HepG2 (cell line): ENCODE data around the gene DDIT4. TPM values are rescaled to one million over a fixed set of nuclear protein-coding genes. Genes with fewer than 3 reads are reported as not detected.

Experiments used
- DPF2 ChIP-seq: sonication (generic); formaldehyde crosslinking; IDR thresholded peaks from 2 replicates; pipeline ENCODE4 v1.4.0; 2020; ENCODE audit warnings: mild to moderate bottlenecking, low read depth, missing genetic modification reagents, borderline replicate concordance
- ELF1 ChIP-seq: sonication (generic); formaldehyde crosslinking; IDR thresholded peaks from 2 replicates; pipeline ENCODE4 v1.4.0; 2020; ENCODE audit warnings: missing genetic modification reagents
- ERF ChIP-seq: IDR thresholded peaks from 2 replicates; pipeline ENCODE4 v1.6.1; 2018; ENCODE audit warnings: missing biosample characterization, missing genetic modification reagents
- FOXK2 ChIP-seq: fragments of 450-650 bp; IDR thresholded peaks from 2 replicates; pipeline ENCODE4 v1.6.1; 2016
- MED13 ChIP-seq: sonication (generic); formaldehyde crosslinking; IDR thresholded peaks from 2 replicates; pipeline ENCODE4 v1.5.0; 2020; ENCODE audit warnings: missing genetic modification reagents
- ONECUT2 ChIP-seq: sonication (generic); formaldehyde crosslinking; IDR thresholded peaks from 2 replicates; pipeline ENCODE4 v1.4.0; 2020; ENCODE audit warnings: missing genetic modification reagents
- SMYD3 ChIP-seq: sonication (generic); formaldehyde crosslinking; IDR thresholded peaks from 2 replicates; pipeline ENCODE4 v1.8.1; 2023; ENCODE audit warnings: mild to moderate bottlenecking, missing genetic modification reagents
- ZC3H13 ChIP-seq: sonication (generic); formaldehyde crosslinking; IDR thresholded peaks from 2 replicates; pipeline ENCODE4 v1.8.1; 2023; ENCODE audit warnings: mild to moderate bottlenecking, missing genetic modification reagents, moderate library complexity
- ZFX ChIP-seq: sonication (generic); formaldehyde crosslinking; IDR thresholded peaks from 2 replicates; pipeline ENCODE4 v1.4.0; 2020; ENCODE audit warnings: mild to moderate bottlenecking, low read depth, missing genetic modification reagents, moderate library complexity
- ZFY ChIP-seq: sonication (generic); formaldehyde crosslinking; IDR thresholded peaks from 2 replicates; pipeline ENCODE4 v1.4.0; 2020; ENCODE audit warnings: missing genetic modification reagents
- ZNF3 ChIP-seq: IDR thresholded peaks from 2 replicates; pipeline ENCODE4 v1.7.0; 2017; ENCODE audit warnings: inconsistent platforms
- ZNF326 ChIP-seq: sonication (generic); formaldehyde crosslinking; IDR thresholded peaks from 2 replicates; pipeline ENCODE4 v1.4.0; 2020; ENCODE audit warnings: missing genetic modification reagents, borderline replicate concordance
- ZNF746 ChIP-seq: sonication (generic); formaldehyde crosslinking; IDR thresholded peaks from 2 replicates; pipeline ENCODE4 v1.8.0; 2022; ENCODE audit warnings: mild to moderate bottlenecking, missing genetic modification reagents
- ZNF788 ChIP-seq: sonication (generic); formaldehyde crosslinking; IDR thresholded peaks from 2 replicates; pipeline ENCODE4 v1.5.0; 2020; ENCODE audit warnings: mild to moderate bottlenecking, missing genetic modification reagents, borderline replicate concordance
- ZSCAN21 ChIP-seq: sonication (generic); formaldehyde crosslinking; IDR thresholded peaks from 2 replicates; pipeline ENCODE4 v1.8.0; 2022; ENCODE audit warnings: mild to moderate bottlenecking, missing genetic modification reagents, moderate library complexity, borderline replicate concordance
- polyA plus RNA-seq, 8 experiments: library from polyadenylated mRNA; depleted of rRNA in 3 of 8; stranded (reverse) in 7 of 8; unstranded in 1 of 8; fragments of >200 nt; fragmentation: Illumina TruSeq in 4 of 8; extraction: Trizol in 4 of 8; gene quantifications; 2 replicates each; pipeline versions ENCODE4 v1.2.1 to v1.2.3, GENCODE V29; 2011 to 2016; ENCODE audit warnings: low read depth in 4 of 8, missing spikeins in 1 of 8, mixed read lengths in 1 of 8; ENCODE audit not compliant: insufficient read depth in 1 of 8
- total RNA-seq, 5 experiments: library from RNA; depleted of rRNA; stranded (reverse); fragments of >200 nt; fragmentation: Illumina TruSeq; extraction: Trizol; gene quantifications; 2 replicates each; pipeline ENCODE4 v1.2.3, GENCODE V29; 2016; ENCODE audit warnings: low read depth in 1 of 5
- TF ChIP-seq, protein P1 (sequence below): sonication (generic); formaldehyde crosslinking; IDR thresholded peaks from 2 replicates; pipeline ENCODE4 v1.4.0; 2020; ENCODE audit warnings: mild to moderate bottlenecking, missing genetic modification reagents
- TF ChIP-seq, protein P2 (sequence below): sonication (generic); formaldehyde crosslinking; IDR thresholded peaks from 2 replicates; pipeline ENCODE4 v1.4.0; 2020; ENCODE audit warnings: missing genetic modification reagents, borderline replicate concordance
- TF ChIP-seq, protein P3 (sequence below): sonication (generic); formaldehyde crosslinking; conservative IDR thresholded peaks from 2 replicates; pipeline ENCODE4 v1.5.0; 2020; ENCODE audit warnings: missing genetic modification reagents
- TF ChIP-seq, protein P4 (sequence below): sonication (generic); formaldehyde crosslinking; IDR thresholded peaks from 2 replicates; pipeline ENCODE4 v1.4.0; 2020; ENCODE audit warnings: missing genetic modification reagents
- TF ChIP-seq, protein P5 (sequence below): sonication (generic); formaldehyde crosslinking; IDR thresholded peaks from 2 replicates; pipeline ENCODE4 v1.4.0; 2020; ENCODE audit warnings: missing genetic modification reagents, borderline replicate concordance

Gene DDIT4
- total and polyA plus RNA-seq, 2 of the 13 experiments (the other 11 are each of a cell fraction or from before 2014, with no cell fraction given): 35.6 to 40.7 TPM

DNA sequence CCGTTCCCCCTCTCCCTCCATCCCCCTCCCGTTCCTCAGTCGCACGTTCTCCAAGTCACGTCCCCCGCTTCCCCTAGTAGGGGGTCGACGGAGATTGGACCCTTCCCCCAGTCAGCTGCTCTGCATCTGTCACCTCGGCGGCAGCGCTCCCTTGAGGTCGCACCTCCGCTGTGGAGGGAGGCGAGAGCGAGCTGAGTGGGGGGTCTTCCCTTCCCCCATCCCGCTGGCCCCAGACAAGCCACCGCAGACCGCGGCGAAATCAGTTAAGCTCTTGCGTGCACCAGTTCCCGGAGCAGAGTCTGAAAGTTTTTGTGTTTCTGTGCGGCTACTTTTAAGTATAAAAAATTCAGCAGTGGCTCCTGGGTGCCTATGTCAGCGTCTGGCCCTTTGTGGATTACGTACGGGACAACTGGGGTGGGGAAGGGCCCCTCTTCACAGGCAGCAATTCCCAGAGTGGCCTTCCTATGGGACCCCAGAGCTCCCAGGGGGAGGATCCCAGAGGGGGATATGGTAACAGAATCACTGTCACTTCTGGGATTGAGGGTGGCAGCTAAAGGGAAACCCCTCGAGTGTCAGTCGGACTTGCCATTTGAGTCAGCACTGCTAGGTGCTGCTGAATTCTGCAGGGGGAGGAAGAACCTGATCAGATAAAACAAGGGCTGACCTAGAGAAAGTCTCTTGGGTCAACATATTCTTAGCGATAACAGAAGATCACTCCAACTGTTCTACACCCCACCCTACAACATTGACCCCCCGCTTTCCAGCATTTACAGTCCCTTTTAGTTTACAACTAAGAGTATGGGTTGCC lies 12.5 kb upstream of the DDIT4 start (continued):
- TF ChIP-seq, protein P1, sequence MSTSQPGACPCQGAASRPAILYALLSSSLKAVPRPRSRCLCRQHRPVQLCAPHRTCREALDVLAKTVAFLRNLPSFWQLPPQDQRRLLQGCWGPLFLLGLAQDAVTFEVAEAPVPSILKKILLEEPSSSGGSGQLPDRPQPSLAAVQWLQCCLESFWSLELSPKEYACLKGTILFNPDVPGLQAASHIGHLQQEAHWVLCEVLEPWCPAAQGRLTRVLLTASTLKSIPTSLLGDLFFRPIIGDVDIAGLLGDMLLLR (CRISPR knock-in tag): no peak
- TF ChIP-seq ZNF3 (CRISPR knock-in tag): no peak
- TF ChIP-seq ELF1: peak; percentile 0; the same call in 1 of the 2 replicates
- TF ChIP-seq, protein P2, sequence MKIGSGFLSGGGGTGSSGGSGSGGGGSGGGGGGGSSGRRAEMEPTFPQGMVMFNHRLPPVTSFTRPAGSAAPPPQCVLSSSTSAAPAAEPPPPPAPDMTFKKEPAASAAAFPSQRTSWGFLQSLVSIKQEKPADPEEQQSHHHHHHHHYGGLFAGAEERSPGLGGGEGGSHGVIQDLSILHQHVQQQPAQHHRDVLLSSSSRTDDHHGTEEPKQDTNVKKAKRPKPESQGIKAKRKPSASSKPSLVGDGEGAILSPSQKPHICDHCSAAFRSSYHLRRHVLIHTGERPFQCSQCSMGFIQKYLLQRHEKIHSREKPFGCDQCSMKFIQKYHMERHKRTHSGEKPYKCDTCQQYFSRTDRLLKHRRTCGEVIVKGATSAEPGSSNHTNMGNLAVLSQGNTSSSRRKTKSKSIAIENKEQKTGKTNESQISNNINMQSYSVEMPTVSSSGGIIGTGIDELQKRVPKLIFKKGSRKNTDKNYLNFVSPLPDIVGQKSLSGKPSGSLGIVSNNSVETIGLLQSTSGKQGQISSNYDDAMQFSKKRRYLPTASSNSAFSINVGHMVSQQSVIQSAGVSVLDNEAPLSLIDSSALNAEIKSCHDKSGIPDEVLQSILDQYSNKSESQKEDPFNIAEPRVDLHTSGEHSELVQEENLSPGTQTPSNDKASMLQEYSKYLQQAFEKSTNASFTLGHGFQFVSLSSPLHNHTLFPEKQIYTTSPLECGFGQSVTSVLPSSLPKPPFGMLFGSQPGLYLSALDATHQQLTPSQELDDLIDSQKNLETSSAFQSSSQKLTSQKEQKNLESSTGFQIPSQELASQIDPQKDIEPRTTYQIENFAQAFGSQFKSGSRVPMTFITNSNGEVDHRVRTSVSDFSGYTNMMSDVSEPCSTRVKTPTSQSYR (CRISPR knock-in tag): peak; percentile 82
- TF ChIP-seq, protein P3, sequence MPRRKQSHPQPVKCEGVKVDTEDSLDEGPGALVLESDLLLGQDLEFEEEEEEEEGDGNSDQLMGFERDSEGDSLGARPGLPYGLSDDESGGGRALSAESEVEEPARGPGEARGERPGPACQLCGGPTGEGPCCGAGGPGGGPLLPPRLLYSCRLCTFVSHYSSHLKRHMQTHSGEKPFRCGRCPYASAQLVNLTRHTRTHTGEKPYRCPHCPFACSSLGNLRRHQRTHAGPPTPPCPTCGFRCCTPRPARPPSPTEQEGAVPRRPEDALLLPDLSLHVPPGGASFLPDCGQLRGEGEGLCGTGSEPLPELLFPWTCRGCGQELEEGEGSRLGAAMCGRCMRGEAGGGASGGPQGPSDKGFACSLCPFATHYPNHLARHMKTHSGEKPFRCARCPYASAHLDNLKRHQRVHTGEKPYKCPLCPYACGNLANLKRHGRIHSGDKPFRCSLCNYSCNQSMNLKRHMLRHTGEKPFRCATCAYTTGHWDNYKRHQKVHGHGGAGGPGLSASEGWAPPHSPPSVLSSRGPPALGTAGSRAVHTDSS (CRISPR knock-in tag): no peak
- TF ChIP-seq DPF2 (CRISPR knock-in tag): peak; percentile 66; the same call in 1 of the 2 replicates
- no peak for TF ChIP-seq SMYD3 (CRISPR knock-in tag)
- peak; percentile 1; the same call in 1 of the 2 replicates for TF ChIP-seq ZFX (CRISPR knock-in tag)
- TF ChIP-seq FOXK2: no peak
- no peak; the same call in 1 of the 2 replicates for TF ChIP-seq ZNF746
- no peak for TF ChIP-seq ZC3H13 (CRISPR knock-in tag)
- peak; percentile 64; the same call in 1 of the 2 replicates for TF ChIP-seq MED13 (CRISPR knock-in tag)
- peak; percentile 74; the same call in 1 of the 2 replicates for TF ChIP-seq ZSCAN21 (CRISPR knock-in tag)
- TF ChIP-seq, protein P4, sequence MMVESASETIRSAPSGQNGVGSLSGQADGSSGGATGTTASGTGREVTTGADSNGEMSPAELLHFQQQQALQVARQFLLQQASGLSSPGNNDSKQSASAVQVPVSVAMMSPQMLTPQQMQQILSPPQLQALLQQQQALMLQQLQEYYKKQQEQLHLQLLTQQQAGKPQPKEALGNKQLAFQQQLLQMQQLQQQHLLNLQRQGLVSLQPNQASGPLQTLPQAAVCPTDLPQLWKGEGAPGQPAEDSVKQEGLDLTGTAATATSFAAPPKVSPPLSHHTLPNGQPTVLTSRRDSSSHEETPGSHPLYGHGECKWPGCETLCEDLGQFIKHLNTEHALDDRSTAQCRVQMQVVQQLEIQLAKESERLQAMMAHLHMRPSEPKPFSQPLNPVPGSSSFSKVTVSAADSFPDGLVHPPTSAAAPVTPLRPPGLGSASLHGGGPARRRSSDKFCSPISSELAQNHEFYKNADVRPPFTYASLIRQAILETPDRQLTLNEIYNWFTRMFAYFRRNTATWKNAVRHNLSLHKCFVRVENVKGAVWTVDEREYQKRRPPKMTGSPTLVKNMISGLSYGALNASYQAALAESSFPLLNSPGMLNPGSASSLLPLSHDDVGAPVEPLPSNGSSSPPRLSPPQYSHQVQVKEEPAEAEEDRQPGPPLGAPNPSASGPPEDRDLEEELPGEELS (CRISPR knock-in tag): peak; percentile 41; the same call in 1 of the 2 replicates
- peak; percentile 72; the same call in 1 of the 2 replicates for TF ChIP-seq ERF (CRISPR knock-in tag)
- TF ChIP-seq ONECUT2 (CRISPR knock-in tag): no peak
- TF ChIP-seq, protein P5, sequence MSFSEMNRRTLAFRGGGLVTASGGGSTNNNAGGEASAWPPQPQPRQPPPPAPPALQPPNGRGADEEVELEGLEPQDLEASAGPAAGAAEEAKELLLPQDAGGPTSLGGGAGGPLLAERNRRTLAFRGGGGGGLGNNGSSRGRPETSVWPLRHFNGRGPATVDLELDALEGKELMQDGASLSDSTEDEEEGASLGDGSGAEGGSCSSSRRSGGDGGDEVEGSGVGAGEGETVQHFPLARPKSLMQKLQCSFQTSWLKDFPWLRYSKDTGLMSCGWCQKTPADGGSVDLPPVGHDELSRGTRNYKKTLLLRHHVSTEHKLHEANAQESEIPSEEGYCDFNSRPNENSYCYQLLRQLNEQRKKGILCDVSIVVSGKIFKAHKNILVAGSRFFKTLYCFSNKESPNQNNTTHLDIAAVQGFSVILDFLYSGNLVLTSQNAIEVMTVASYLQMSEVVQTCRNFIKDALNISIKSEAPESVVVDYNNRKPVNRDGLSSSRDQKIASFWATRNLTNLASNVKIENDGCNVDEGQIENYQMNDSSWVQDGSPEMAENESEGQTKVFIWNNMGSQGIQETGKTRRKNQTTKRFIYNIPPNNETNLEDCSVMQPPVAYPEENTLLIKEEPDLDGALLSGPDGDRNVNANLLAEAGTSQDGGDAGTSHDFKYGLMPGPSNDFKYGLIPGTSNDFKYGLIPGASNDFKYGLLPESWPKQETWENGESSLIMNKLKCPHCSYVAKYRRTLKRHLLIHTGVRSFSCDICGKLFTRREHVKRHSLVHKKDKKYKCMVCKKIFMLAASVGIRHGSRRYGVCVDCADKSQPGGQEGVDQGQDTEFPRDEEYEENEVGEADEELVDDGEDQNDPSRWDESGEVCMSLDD (CRISPR knock-in tag): no peak
- no peak; the same call in none of the 2 replicates for TF ChIP-seq ZFY (CRISPR knock-in tag)
- TF ChIP-seq ZNF326 (CRISPR knock-in tag): no peak
- peak; percentile 71; the same call in 1 of the 2 replicates for TF ChIP-seq ZNF788 (CRISPR knock-in tag)
